Fibroblast of skin of abdomen (primary cell): ENCODE measurements around the gene CINP. TPM values are rescaled to one million over a fixed set of nuclear protein-coding genes. Genes with fewer than 3 reads are reported as not detected.

Source experiments
- DNase-seq: peaks from one replicate; pipeline ENCODE4 v3.0.0-alpha.2; 2013
- polyA plus RNA-seq, 2 experiments: library from polyadenylated mRNA; unstranded; fragments of 120-200 nt; gene quantifications; one replicate each; pipeline ENCODE4 v1.2.1, GENCODE V29; 2013; ENCODE audit not compliant: insufficient read length in 2 of 2

Gene CINP
- polyA plus RNA-seq (2013, experiment 1 of 2; ENCODE audit: insufficient read length): 36.4 TPM
- 41.1 TPM for polyA plus RNA-seq (2013, experiment 2 of 2; ENCODE audit: insufficient read length)

DNA sequence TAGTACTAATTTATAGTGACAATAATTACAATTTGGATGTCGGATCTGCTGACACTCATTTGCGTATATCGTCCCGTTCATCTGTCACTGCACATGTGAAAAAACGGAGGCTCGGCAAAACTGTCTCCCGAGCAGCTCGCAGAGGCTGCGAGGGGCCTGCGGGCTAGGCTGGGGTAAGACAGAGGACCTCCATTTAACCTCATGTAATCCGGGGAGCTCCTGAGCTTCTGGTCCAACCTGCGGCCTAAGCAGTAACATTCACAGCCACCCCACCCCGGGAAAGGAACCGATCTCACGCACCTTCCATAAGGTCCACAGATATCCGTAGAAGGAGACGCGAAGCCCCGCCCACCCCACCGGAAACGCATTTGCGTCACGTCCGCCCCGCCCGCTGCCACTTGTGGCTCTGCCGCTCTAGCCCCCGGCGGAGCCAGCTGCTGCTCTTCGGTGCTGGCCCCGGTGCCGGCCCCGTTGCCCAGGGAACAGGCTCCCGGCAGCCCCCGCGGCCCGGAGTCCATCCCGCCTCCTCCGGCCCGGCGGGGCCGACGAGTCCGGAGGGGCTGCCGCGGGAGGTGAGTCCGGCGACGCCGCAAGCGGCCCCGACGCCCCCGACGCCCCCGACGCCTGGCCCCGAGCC, at the start of gene CINP, which contains the start of gene TECPR2:
TSS of gene CINP (minus strand) at position 346 of the 637 bp plus-strand sequence. CDS start at position 307, 39 bp downstream.
TSS of gene TECPR2 (plus strand) at position 397 of the 637 bp plus-strand sequence. CDS start 13,781 bp downstream, outside the sequence.
- DNase-seq: peak; percentile 95

DNA sequence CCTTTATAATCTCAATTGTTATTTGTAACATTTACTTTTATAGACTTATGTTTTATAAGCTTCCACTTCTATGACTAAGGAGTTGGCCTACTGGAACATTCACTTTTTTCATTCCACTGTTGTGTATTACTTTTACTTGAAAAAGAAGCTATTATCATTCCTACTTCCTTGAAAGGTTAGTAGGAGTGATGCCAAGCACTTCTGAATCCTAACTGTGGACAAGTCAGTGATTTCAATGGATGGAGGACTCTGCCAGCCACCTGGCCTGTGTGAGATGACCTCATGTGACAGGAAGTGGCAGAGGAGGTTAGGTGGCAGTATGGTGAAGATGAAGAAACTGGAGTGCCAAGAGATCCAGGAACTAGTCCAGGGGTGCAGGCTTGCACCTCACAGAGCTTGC, 46.0 kb upstream of the CINP start:
- no peak for DNase-seq

- DNase-seq: no peak
Measured at GRCh38 chr14:102407258-102407657, 44.6 kb upstream of the CINP start.

GRCh38 chr14:102403028-102403427, 40.3 kb upstream of the CINP start:
- no peak for DNase-seq

- peak; percentile 68 for DNase-seq
Measured at GRCh38 chr14:102396521-102396920, 33.8 kb upstream of the CINP start.

DNA sequence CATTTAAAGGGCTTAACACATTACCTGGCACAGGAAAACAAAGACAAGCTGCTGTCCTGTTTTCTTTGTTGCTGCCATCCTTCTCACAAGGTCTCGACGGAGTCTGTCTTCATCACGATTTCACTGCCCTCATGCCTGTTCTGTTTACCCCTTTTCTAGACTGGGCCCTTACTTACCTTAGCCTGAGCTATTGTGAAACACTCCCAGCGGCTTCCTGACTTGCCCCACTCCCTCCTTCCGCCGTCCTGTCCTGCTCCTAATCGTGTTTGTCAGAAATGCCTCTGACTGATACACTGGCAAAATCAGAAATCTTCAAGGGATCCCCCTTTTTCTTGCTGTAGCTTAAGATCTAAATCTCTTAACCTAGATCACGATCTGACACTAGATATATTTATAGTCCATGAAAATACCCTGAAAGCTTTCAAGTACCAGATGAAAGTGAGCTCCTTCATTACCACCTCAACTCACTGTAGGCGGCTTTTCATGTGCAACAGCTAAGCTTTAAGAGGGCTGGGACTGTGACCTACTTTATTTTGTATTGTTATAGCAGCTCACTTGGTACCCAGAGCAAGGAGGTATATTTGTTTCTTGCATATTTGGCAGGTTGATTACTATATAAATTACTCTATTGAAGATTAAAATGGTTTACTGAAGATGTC, 32.2 kb upstream of the CINP start:
- no peak for DNase-seq

- no peak for DNase-seq
Measured at GRCh38 chr14:102392506-102392905, 29.8 kb upstream of the CINP start.

- DNase-seq: peak; percentile 9
Measured at GRCh38 chr14:102390064-102390855, 27.6 kb upstream of the CINP start.

DNA sequence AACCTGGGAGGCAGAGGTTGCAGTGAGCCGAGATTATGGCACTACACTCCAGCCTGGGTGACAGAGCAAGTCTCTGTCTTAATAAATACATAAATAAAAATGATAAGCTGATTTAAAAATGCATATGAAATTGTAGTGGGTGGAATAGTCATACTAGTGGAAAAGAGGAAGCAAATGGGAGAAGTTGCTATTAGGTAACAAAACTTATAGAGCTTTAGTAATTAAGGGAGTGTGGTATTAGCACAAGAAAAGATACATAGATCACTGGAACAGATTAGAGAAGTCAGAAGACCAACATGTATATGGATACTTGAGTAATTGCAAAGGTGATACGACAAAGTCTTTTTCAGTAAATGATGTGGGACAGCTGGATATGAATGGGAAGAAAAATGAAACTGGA, 26.6 kb upstream of the CINP start:
- DNase-seq: no peak

DNA sequence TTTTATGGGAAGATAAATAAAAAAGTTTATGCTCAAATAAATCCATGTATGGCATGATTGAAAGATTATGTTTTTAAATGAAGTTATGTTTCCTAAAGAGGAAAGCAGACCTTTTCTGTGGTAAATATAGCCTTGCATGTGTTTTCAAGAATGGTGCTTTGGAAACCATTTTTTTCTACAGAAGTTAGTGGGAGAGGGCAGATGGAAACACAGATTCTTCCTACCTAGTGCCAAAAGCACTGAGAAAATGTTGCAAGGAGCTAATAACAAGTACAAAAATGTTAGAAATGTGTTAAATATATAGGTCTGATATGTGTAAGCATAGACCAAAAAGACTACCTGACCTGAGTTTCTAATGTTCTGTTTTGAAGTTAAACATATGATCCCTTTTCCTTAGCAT, 24.4 kb upstream of the CINP start:
- no peak for DNase-seq

GRCh38 chr14:102378830-102379229, 16.1 kb upstream of the CINP start:
- no peak for DNase-seq

DNA sequence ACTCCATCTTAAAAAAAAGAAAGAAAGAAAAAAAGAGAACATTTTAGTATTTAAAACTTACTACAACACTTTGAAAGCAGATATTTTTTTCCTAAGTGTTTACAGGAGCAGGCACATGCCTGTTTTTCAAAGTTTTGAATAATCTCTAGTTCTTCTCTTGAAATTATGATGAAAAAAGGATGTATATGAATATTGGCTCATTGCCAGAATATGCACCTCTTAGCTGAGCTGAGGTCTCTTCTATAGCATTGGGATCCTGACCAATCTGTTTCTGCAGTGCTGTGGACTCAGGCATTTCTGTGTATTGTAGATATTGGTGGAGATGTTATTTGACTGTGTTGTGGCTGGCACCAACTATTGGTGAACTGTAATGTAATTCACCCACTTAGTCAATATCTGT, 15.0 kb upstream of the CINP start:
- DNase-seq: no peak

DNA sequence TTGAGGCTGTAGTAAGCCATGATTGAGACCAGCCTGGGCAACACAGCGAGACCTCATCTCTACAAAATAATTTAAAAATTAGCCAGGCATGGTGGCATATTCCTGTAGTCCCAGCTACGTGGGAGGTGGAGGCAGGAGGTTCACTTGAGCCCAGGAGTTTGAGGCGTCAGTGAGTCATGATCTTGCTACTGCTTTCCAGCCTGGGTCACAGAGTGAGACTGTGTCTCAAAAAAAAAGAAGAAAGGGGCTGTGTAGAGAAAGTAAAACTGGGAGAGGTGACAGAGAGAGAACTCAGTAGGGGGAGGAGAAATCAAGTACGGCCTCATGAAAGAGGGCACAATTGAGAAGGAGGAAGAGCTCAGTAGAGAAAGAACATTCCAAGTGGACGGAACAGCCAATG, 12.4 kb upstream of the CINP start:
- DNase-seq: no peak

DNA sequence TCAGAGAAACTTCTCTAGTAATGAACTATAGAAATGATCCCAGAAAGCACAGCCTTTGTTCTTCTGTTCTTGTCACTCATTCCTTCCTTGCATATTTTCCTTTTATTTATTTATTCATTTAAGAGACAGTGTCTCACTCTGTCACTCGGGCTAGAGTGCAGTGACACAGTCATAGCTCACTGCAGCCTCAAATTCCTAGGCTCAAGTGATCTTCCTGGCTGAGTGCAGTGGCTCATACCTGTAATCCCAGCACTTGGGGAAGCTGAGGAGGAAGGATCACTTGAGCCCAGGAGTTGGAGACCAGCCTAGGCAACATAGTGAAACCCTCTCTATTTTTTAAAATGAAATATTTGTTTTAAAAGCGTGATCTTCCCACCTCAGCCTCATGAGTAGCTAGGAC, 11.6 kb upstream of the CINP start:
- no peak for DNase-seq

DNA sequence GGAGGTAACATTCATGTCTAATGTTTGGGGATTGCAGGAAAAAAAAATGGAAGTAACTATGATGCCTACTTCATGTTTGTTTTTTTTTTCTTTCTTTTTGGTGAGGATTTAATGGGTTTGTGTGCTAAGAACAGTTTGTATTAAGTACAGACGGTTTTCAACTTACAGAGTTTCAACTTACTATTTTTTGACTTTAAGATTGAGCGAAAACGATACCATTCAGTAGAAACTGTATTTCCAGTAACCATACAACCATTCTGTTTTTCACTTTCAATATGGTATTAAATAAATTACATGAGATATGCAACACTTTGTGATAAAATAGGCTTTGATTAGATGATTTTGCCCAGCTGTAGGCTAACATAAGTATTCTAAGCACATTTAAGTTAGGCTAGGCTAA, 10.4 kb upstream of the CINP start:
- DNase-seq: no peak

DNA sequence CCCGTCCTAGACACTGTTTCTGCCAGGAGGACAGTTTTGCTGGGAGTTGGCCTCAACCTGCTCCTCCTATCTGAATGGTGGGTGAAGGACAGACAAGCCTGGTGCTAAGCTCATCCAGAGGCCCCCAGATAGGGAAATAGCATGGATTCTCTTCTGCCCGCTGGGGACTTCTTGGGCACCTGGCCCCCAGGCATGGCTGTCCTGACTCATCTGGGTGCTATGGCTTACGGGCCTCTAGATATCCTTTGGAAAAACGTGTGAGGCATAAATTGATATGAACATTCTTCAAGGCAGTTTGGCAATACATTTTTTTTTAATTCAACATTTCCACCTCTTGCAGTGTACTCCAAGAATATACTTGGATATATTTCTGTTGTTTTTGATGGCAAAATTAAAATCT, 8.7 kb upstream of the CINP start:
- no peak for DNase-seq

- DNase-seq: no peak
Measured at GRCh38 chr14:102370305-102370809, 7.7 kb upstream of the CINP start.

DNA sequence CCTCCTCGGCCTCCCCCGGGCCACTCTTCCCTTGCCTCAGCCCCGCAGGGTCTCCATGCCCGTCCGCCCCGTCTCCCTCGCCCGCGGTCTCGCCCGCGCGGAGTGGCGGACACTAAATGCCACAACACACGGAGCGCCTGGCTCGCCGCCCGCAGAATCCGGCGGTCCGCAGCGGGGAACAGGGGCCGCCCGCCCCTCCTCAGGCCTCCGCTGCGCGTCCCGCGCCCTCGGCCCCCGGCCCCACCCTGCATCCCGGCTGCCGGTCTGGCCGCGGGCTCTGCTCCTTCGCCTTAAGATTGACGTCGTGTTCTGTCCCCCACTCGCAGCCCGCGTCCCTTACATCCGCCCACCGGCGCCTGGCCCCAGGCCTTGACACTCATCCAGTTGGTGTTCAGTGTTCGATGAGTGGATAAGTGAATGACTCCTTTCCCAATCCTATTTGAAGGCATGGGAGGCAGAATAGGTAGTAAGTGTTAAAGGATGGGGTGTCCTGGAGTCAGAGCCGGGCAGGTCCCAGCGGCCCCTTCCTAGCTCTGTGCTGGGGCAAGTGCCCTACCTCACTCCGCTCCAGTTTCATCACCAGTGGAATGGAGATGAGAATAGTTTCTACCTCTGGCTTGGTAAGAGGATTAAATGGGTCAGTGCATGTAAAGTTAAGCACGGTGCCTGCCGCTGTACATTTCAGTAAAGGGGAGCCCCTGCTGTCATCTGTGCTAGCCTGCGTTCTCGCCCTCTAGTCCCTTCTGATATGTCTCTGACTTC, 673 bp upstream of the CINP start:
- peak; percentile 16 for DNase-seq

GRCh38 chr14:102362084-102362483, 606 bp downstream of the CINP start:
- no peak for DNase-seq

DNA sequence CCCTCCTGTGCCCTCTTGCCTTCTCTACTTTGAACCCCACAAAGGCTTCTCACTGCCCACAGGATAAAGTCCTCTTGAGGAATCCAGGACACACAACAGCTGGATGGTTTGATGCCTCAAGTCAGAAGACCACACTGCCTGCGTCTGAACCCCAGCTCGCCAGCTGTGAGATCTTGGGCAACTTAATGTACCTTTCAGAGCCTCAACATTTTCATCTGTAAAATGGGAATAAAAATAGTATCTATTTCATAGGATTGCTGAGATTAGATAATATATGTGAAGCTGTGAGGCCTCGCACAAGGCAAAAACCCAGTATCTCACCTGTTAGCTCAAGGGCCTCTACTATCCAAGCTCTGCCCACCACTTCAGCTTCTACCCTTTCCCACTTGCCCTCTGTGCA, 2.3 kb downstream of the CINP start:
- no peak for DNase-seq

GRCh38 chr14:102359341-102359740, 3.3 kb downstream of the CINP start:
- no peak for DNase-seq

DNA sequence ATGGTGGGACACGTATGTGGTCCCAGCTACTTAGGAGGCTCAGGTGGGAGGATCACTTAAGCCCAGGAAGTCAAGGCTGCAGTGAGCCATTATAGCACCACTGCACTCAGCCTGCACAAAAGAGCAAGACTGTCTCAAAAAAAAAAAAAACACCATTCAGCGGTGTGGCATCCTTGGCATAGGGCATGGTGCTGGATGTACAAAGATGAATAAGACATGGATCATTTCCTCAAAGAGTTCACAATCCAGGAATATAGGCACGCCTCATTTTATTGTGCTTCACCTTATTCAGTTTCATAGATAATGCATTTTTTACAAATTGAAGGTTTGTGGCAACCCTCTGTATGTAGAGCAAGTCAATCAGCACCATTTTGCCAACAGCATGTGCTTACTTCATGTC, 6.4 kb downstream of the CINP start:
- DNase-seq: no peak
